Lung (tissue), 12 donors: ENCODE data around the gene ABCF2. TPM values are rescaled to one million over a fixed set of nuclear protein-coding genes. Genes with fewer than 3 reads are reported as not detected.

Source experiments
- ATAC-seq: fragments of 200-7000 bp; cut with Tn5 transposase; one replicate; pipeline ENCODE4 v1.9.1; 2020; ENCODE audit warnings: moderate number of reproducible peaks; ENCODE audit not compliant: insufficient read depth, low FRiP score
- DNase-seq, 3 donors: peaks; one replicate each; pipeline ENCODE4 v3.0.0-alpha.2; 2013 to 2017
- H3K27ac ChIP-seq, 2 donors: one replicate each; pipeline ENCODE4 v1.5.1; 2013; ENCODE audit warnings: mild to moderate bottlenecking in 2 of 2, moderate library complexity in 2 of 2, control low read depth in 1 of 2, inconsistent platforms in 1 of 2, low read depth in 1 of 2, low read length in 1 of 2
- H3K27me3 ChIP-seq, 3 donors: one replicate each; pipeline ENCODE4 v1.5.1; 2013; ENCODE audit warnings: low read length in 2 of 3; ENCODE audit not compliant: control insufficient read depth in 3 of 3, insufficient read depth in 3 of 3
- H3K36me3 ChIP-seq, 4 donors: one replicate each; pipeline ENCODE4 v1.5.1; 2013; ENCODE audit warnings: low read length in 4 of 4, mild to moderate bottlenecking in 1 of 4, moderate library complexity in 1 of 4; ENCODE audit not compliant: control insufficient read depth in 4 of 4, insufficient read depth in 4 of 4
- H3K4me1 ChIP-seq, 5 donors: one replicate each; pipeline ENCODE4 v1.5.1; 2013; ENCODE audit warnings: low read length in 5 of 5, mild to moderate bottlenecking in 2 of 5, moderate library complexity in 1 of 5; ENCODE audit not compliant: control insufficient read depth in 5 of 5, insufficient read depth in 5 of 5
- H3K4me3 ChIP-seq: one replicate; pipeline ENCODE4 v1.5.1; 2013; ENCODE audit warnings: mild to moderate bottlenecking, control low read depth, moderate library complexity
- H3K9ac ChIP-seq, 2 donors: one replicate each; pipeline ENCODE4 v1.5.1; 2013; ENCODE audit warnings: low read length in 2 of 2, control low read depth in 1 of 2; ENCODE audit not compliant: insufficient read depth in 1 of 2
- H3K9me3 ChIP-seq, 4 donors: one replicate each; pipeline ENCODE4 v1.5.1; 2013; ENCODE audit warnings: low read length in 3 of 4, mild to moderate bottlenecking in 1 of 4, moderate library complexity in 1 of 4; ENCODE audit not compliant: control insufficient read depth in 4 of 4, insufficient read depth in 3 of 4
- CTCF ChIP-seq: IDR thresholded peaks from 2 replicates; pipeline ENCODE4 v1.5.1; 2012; ENCODE audit warnings: mild to moderate bottlenecking; ENCODE audit errors: control extremely low read depth, extremely low read depth
- WGBS, 2 donors: extraction: QIAGEN DNeasy Blood & Tissue Kit; methylation state at CpG; one replicate each; pipeline ENCODE4 v1.1.7; 2013; 5-methylcytosine and 5-hydroxymethylcytosine counted together
- polyA plus RNA-seq, 2 donors: library from polyadenylated mRNA; stranded (reverse); fragments of 200-250 nt; gene quantifications; one replicate each; pipeline ENCODE4 v1.2.1, GENCODE V29; 2013
- total RNA-seq, 2 donors: library from RNA; depleted of rRNA in 1 of 2; stranded (reverse); fragments of >200 nt in 1 of 2; gene quantifications; one replicate each; pipeline ENCODE4 v1.2.1, GENCODE V29; 2014 to 2021
- donor health status: control.
- donor health status: control.
- donor health status: Bipolar disorder and iron deficiency.
- donor health status: healthy.
- donor health status: DM: yes; HTN: yes; CAD: no.

The ABCF2 gene
- total and polyA plus RNA-seq, 4 donors: 13.2 to 36.3 (median 25.8) TPM

- Histone ChIP-seq H3K27me3 (peaks cover 10 to 57% (median 57%) of the 10 kb centered on the region in 3 donors), H3K9me3 (peaks cover 0 to 1% (median 0%) of the 10 kb centered on the region in 4 donors), H3K36me3 (no peaks in the 10 kb centered on the region), H3K27ac (no peak overlapping the region), H3K9ac (no peak overlapping the region), H3K4me1 (peaks cover 0 to 16% (median 5%) of the 10 kb centered on the region in 5 donors), H3K4me3 (no peak overlapping the region)
- WGBS, 2 donors: 2% methylated on average over 25 to 52 of the region's 52 CpGs
- peak; percentile 29 for TF ChIP-seq CTCF
- DNase-seq (peak in 2 of 3 donors; percentile 25 to 33), ATAC-seq (peak; percentile 67)
These were observed 58.8 kb downstream of the ABCF2 start for GRCh38 chr7:151168003-151168786.

- no peak within 1 kb of the TSS for H3K9ac ChIP-seq
- TF ChIP-seq CTCF: no peak
- H3K36me3 ChIP-seq: no peaks in the 10 kb centered on the region
- WGBS, 2 donors: 1% methylated on average over 40 to 101 of the region's 101 CpGs
- H3K9me3 ChIP-seq: no peaks in the 10 kb centered on the region
- DNase-seq: peak; percentile 47 to 78 (median 55)
- H3K4me3 ChIP-seq: peak within 1 kb of the TSS; percentile 28
- ATAC-seq: peak; percentile 29
- no peak within 1 kb of the TSS for H3K27ac ChIP-seq
- peaks cover 0 to 16% (median 5%) of the 10 kb centered on the region in 5 donors for H3K4me1 ChIP-seq
- H3K27me3 ChIP-seq: peaks cover 10 to 61% (median 60%) of the 10 kb centered on the region in 3 donors
These were observed 59.6 kb downstream of the ABCF2 start, which contains the start of gene GBX1 for GRCh38 chr7:151167197-151167961. Gene GBX1 (minus strand): TSS chr7:151167694. CDS start chr7:151167548, 146 bp downstream.

- no peak overlapping the region for H3K9ac ChIP-seq
- no peaks in the 10 kb centered on the region for H3K36me3 ChIP-seq
- peak overlapping the region; percentile 28 for H3K4me3 ChIP-seq
- WGBS, 2 donors: 11 to 13% methylated on average over 25 to 31 of the region's 31 CpGs
- DNase-seq: no peak
- peaks cover 10 to 68% (median 60%) of the 10 kb centered on the region in 3 donors for H3K27me3 ChIP-seq
- no peak overlapping the region for H3K27ac ChIP-seq
- no peak for ATAC-seq
- peaks cover 0 to 16% (median 5%) of the 10 kb centered on the region in 5 donors for H3K4me1 ChIP-seq
- H3K9me3 ChIP-seq: no peaks in the 10 kb centered on the region
- TF ChIP-seq CTCF: no peak
These were observed 60.3 kb downstream of the ABCF2 start for GRCh38 chr7:151166629-151167196.

Other genes with a start within 250 kb of the ABCF2 start
- 1 to 10 TPM; 1.7 to 2.0 TPM for gene KCNH2, start 248.9 kb downstream of the ABCF2 start, total RNA-seq
- gene KCNH2, start 248.9 kb downstream of the ABCF2 start, polyA plus RNA-seq: under 1 TPM; 0.43 to 0.82 TPM
- gene NOS3, start 236.2 kb downstream of the ABCF2 start, total RNA-seq: 10 to 100 TPM; 11.9 to 31.0 TPM
- 10 to 100 TPM in 1 of 2 donors, 1 to 10 TPM in 1; 9.3 to 11.9 TPM for gene NOS3, start 236.2 kb downstream of the ABCF2 start, polyA plus RNA-seq
- gene ATG9B, start 202.7 kb downstream of the ABCF2 start, total RNA-seq: 1 to 10 TPM; 1.1 to 2.8 TPM
- gene ATG9B, start 202.7 kb downstream of the ABCF2 start, polyA plus RNA-seq: 1 to 10 TPM in 1 of 2 donors, under 1 TPM in 1; 0.78 to 1.8 TPM
- 10 to 100 TPM; 21.8 to 61.5 TPM for gene ABCB8, start 198.8 kb downstream of the ABCF2 start, total RNA-seq
- 10 to 100 TPM; 28.7 to 28.9 TPM for gene ABCB8, start 198.8 kb downstream of the ABCF2 start, polyA plus RNA-seq
- 1 to 10 TPM in 1 of 2 donors, under 1 TPM in 1; 0.37 to 3.9 TPM for gene ASIC3, start 178.7 kb downstream of the ABCF2 start, total RNA-seq
- 1 to 10 TPM; 1.6 to 3.2 TPM for gene ASIC3, start 178.7 kb downstream of the ABCF2 start, polyA plus RNA-seq
- gene CDK5, start 169.3 kb downstream of the ABCF2 start, total RNA-seq: 10 to 100 TPM in 1 of 2 donors, 1 to 10 TPM in 1; 6.8 to 17.3 TPM
- 10 to 100 TPM in 1 of 2 donors, 1 to 10 TPM in 1; 6.9 to 11.5 TPM for gene CDK5, start 169.3 kb downstream of the ABCF2 start, polyA plus RNA-seq
- 100 to 1,000 TPM in 1 of 2 donors, 10 to 100 TPM in 1; 66.3 to 173 TPM for gene SLC4A2, start 167.6 kb downstream of the ABCF2 start, total RNA-seq
- 100 to 1,000 TPM in 1 of 2 donors, 10 to 100 TPM in 1; 96.7 to 144 TPM for gene SLC4A2, start 167.6 kb downstream of the ABCF2 start, polyA plus RNA-seq
- 10 to 100 TPM; 28.9 to 99.8 TPM for gene FASTK, start 146.4 kb downstream of the ABCF2 start, total RNA-seq
- gene FASTK, start 146.4 kb downstream of the ABCF2 start, polyA plus RNA-seq: 100 to 1,000 TPM in 1 of 2 donors, 10 to 100 TPM in 1; 80.0 to 108 TPM
- 10 to 100 TPM; 32.8 to 49.6 TPM for gene TMUB1, start 143.7 kb downstream of the ABCF2 start, total RNA-seq
- gene TMUB1, start 143.7 kb downstream of the ABCF2 start, polyA plus RNA-seq: 100 to 1,000 TPM in 1 of 2 donors, 10 to 100 TPM in 1; 43.5 to 104 TPM
- gene AGAP3, start 140.7 kb downstream of the ABCF2 start, total RNA-seq: 100 to 1,000 TPM in 1 of 2 donors, 10 to 100 TPM in 1; 75.9 to 194 TPM
- gene AGAP3, start 140.7 kb downstream of the ABCF2 start, polyA plus RNA-seq: 100 to 1,000 TPM in 1 of 2 donors, 10 to 100 TPM in 1; 81.8 to 138 TPM
- not detected for gene GBX1, start 59.5 kb downstream of the ABCF2 start, total RNA-seq
- gene GBX1, start 59.5 kb downstream of the ABCF2 start, polyA plus RNA-seq: not detected
- not detected for gene ASB10, start 40.0 kb downstream of the ABCF2 start, total RNA-seq
- gene ASB10, start 40.0 kb downstream of the ABCF2 start, polyA plus RNA-seq: not detected
- under 1 TPM in 1 of 2 donors, not detected in 1; 0.52 TPM for gene H2BK1, start 16.7 kb downstream of the ABCF2 start, total RNA-seq
- gene H2BK1, start 16.7 kb downstream of the ABCF2 start, polyA plus RNA-seq: not detected
- 10 to 100 TPM; 23.3 to 54.0 TPM for gene CHPF2, start 5.3 kb upstream of the ABCF2 start, total RNA-seq
- gene CHPF2, start 5.3 kb upstream of the ABCF2 start, polyA plus RNA-seq: 10 to 100 TPM; 33.8 to 36.2 TPM
- gene SMARCD3, start 21.5 kb upstream of the ABCF2 start, total RNA-seq: 10 to 100 TPM; 37.5 to 70.9 TPM
- gene SMARCD3, start 21.5 kb upstream of the ABCF2 start, polyA plus RNA-seq: 10 to 100 TPM; 40.3 to 62.5 TPM
- gene NUB1, start 114.6 kb upstream of the ABCF2 start, total RNA-seq: 10 to 100 TPM; 39.1 to 47.4 TPM
- 10 to 100 TPM; 22.6 to 30.1 TPM for gene NUB1, start 114.6 kb upstream of the ABCF2 start, polyA plus RNA-seq
- gene WDR86, start 182.8 kb upstream of the ABCF2 start, total RNA-seq: 10 to 100 TPM in 1 of 2 donors, 1 to 10 TPM in 1; 2.9 to 19.7 TPM
- gene WDR86, start 182.8 kb upstream of the ABCF2 start, polyA plus RNA-seq: 1 to 10 TPM in 1 of 2 donors, under 1 TPM in 1; 0.81 to 1.9 TPM
- gene CRYGN, start 212.9 kb upstream of the ABCF2 start, total RNA-seq: under 1 TPM; 0.28 to 0.34 TPM
- under 1 TPM in 1 of 2 donors, not detected in 1; 0.07 TPM for gene CRYGN, start 212.9 kb upstream of the ABCF2 start, polyA plus RNA-seq